Measurements from ENCODE around the gene HEBP2. TPM values are rescaled to one million over a fixed set of nuclear protein-coding genes. Genes with fewer than 3 reads are reported as not detected.

HEBP2 gene
- total RNA-seq, 4 donors from 2014 or later: 119 to 797 (median 222) TPM

- no peak for TF ChIP-seq CTCF (IDR thresholded peaks at IDR 0.05; ENCODE audit: low read depth)
Measured at GRCh38 chr6:138427701-138428100, 23.7 kb downstream of the HEBP2 start.

GRCh38 chr6:138428944-138429598 is 25.0 kb downstream of the HEBP2 start:
- no peak for TF ChIP-seq CTCF (IDR thresholded peaks at IDR 0.05; ENCODE audit: low read depth)

GRCh38 chr6:138429761-138430160 is 25.7 kb downstream of the HEBP2 start:
- no peak for TF ChIP-seq CTCF (IDR thresholded peaks at IDR 0.05; ENCODE audit: low read depth)

- no peak for TF ChIP-seq CTCF (IDR thresholded peaks at IDR 0.05; ENCODE audit: low read depth)
Measured at GRCh38 chr6:138430361-138431145, 26.5 kb downstream of the HEBP2 start.

GRCh38 chr6:138431256-138432062 is 27.4 kb downstream of the HEBP2 start:
- TF ChIP-seq CTCF (IDR thresholded peaks at IDR 0.05; ENCODE audit: low read depth): no peak

- no peak for TF ChIP-seq CTCF (IDR thresholded peaks at IDR 0.05; ENCODE audit: low read depth)
Measured at GRCh38 chr6:138432063-138432356, 28.0 kb downstream of the HEBP2 start.

GRCh38 chr6:138434096-138434495 is 30.1 kb downstream of the HEBP2 start:
- no peak for TF ChIP-seq CTCF (IDR thresholded peaks at IDR 0.05; ENCODE audit: low read depth)

Data from subcutaneous adipose tissue (tissue), 4 donors.